ENCODE results near the gene TNIK. TPM values are rescaled to one million over a fixed set of nuclear protein-coding genes. Genes with fewer than 3 reads are reported as not detected.
"Not testable (repeated sequence)": the region's sequence is repeated elsewhere in the genome, so short reads cannot be mapped to it uniquely, and the experiment has no call there.

Gene TNIK
- total and polyA plus RNA-seq, 2 of the 4 experiments (the other 2 are of a cell fraction), result 3.4 to 6.3 TPM

DNA sequence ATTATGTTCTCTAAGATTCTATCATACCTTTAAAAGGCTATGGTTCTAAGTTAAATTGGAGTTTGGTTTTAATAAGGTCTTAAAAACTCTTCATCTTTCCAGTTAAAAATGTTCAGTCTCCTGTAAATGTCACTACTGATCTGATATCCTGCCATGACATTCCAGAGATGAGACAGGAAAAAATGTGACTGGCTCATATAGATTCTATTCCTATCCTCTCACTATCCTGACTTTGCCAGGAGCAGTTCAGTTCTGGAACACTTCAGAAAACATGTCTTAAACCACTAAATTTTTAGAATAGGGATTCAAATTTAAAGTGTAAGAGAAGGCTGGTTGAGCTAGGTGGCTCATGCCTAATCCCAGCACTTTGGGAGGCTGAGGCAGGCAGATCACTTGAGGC is 170.9 kb downstream of the TNIK start:
- BruUV-seq (replicated peaks), result no TSS peak
- H4K8ac ChIP-seq (ENCODE audit: low read depth in 2 of 2, low read length in 2 of 2), result no peak overlapping the region

DNA sequence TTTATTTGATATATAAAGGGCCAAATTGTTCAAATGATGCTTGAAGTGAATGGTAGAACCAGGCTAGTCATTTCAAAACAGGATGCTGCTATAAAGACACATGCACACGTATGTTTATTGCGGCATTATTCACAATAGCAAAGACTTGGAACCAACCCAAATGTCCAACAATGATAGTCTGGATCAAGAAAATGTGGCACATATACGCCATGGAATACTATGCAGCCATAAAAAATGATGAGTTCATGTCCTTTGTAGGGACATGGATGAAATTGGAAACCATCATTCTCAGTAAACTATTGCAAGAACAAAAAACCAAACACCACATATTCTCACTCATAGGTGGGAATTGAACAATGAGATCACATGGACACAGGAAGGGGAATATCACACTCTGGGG is 172.4 kb downstream of the TNIK start:
- intact Hi-C loops (cut with micrococcal nuclease); H3K27me3 ChIP-seq (ENCODE audit: control insufficient read depth, insufficient read depth, low read length); dilution Hi-C loops (cut with HindIII; ENCODE audit: low sequenced_read_pairs, unreplicated experiment); BruUV-seq (replicated peaks); H3K4me2 ChIP-seq (ENCODE audit: low read depth, low read length); H3K23ac ChIP-seq (ENCODE audit: low read depth, low read length); H4K8ac ChIP-seq (ENCODE audit: low read depth in 2 of 2, low read length in 2 of 2); H3K56ac ChIP-seq (ENCODE audit: extremely low read depth, insufficient read depth, low read length); H3K9me1 ChIP-seq (ENCODE audit: insufficient read depth, low read length); DNase-seq; H2BK15ac ChIP-seq (ENCODE audit: low read depth, low read length); H3K27ac ChIP-seq (ENCODE audit: insufficient read depth, low read length); H4K20me1 ChIP-seq (ENCODE audit: insufficient read depth, low read length); ATAC-seq (ENCODE audit: low read depth); H3K18ac ChIP-seq (ENCODE audit: low read depth, low read length); H3K4me3 ChIP-seq (ENCODE audit: insufficient read depth, low read depth, low read length); POLR2A ChIA-PET (ENCODE audit: unreplicated experiment); H3K9ac ChIP-seq (ENCODE audit: low read depth, low read length); H3K9me3 ChIP-seq (ENCODE audit: control insufficient read depth, insufficient read depth, low read length); H2BK5ac ChIP-seq (ENCODE audit: low read depth, low read length, poor library complexity, severe bottlenecking); CTCF ChIA-PET; in situ Hi-C loops (cut with MboI; ENCODE audit: low sequenced_read_pairs); H4K5ac ChIP-seq (ENCODE audit: low read depth, low read length); H2AFZ ChIP-seq (replicated peaks; ENCODE audit: low read length, poor library complexity); H3K4me1 ChIP-seq (ENCODE audit: control insufficient read depth, insufficient read depth, low read length); H2BK120ac ChIP-seq (ENCODE audit: low read depth, low read length); H3K14ac ChIP-seq (replicated peaks; ENCODE audit: low read depth, low read length); H3K4ac ChIP-seq (ENCODE audit: low read depth, low read length); H3K36me3 ChIP-seq (ENCODE audit: control insufficient read depth, insufficient read depth, low read length); H3K79me1 ChIP-seq (ENCODE audit: low read depth in 1 of 2, low read length in 2 of 2); H4K91ac ChIP-seq (ENCODE audit: insufficient read depth, low read depth, low read length); H2AK5ac ChIP-seq (ENCODE audit: low read depth, low read length); H2BK20ac ChIP-seq (ENCODE audit: low read depth, low read length); H2AK9ac ChIP-seq (replicated peaks; ENCODE audit: low read depth, low read length, poor library complexity): not testable (repeated sequence)
- WGBS, 2 experiments (ENCODE audit: extremely low coverage in 2 of 2, insufficient read length in 1 of 2), result 100% methylated on average over 1 of the region's 3 CpGs; no CpG with 5 or more reads in 1 of the 2 experiments

More for the DNA sequence above, 170.9 kb downstream of the TNIK start:
- no peak overlapping the region for H3K14ac ChIP-seq (replicated peaks; ENCODE audit: low read depth, low read length)
- no peak overlapping the region for H3K4me3 ChIP-seq (ENCODE audit: insufficient read depth, low read depth, low read length)
- H3K27ac ChIP-seq (ENCODE audit: insufficient read depth, low read length), result no peak overlapping the region
- no peaks in the 10 kb centered on the region for H4K20me1 ChIP-seq (ENCODE audit: insufficient read depth, low read length)
- no peak overlapping the region for H2BK20ac ChIP-seq (ENCODE audit: low read depth, low read length)
- H3K56ac ChIP-seq (ENCODE audit: extremely low read depth, insufficient read depth, low read length), result no peak overlapping the region
- H3K18ac ChIP-seq (ENCODE audit: low read depth, low read length), result no peak overlapping the region
- H3K9me1 ChIP-seq (ENCODE audit: insufficient read depth, low read length), result no peaks in the 10 kb centered on the region
- H3K79me1 ChIP-seq (ENCODE audit: low read depth in 1 of 2, low read length in 2 of 2), result no peaks in the 10 kb centered on the region
- H3K9ac ChIP-seq (ENCODE audit: low read depth, low read length), result no peak overlapping the region
- DNase-seq (no peak), ATAC-seq (ENCODE audit: low read depth) (no peak)
- H3K4me2 ChIP-seq (ENCODE audit: low read depth, low read length), result no peak overlapping the region
- ChIA-PET POLR2A (ENCODE audit: unreplicated experiment) (no interaction called here), CTCF (no interaction called here)
- peaks cover 2% of the 10 kb centered on the region; the same call in 1 of the 2 replicates for H3K4me1 ChIP-seq (ENCODE audit: control insufficient read depth, insufficient read depth, low read length)
- no peaks in the 10 kb centered on the region for H3K9me3 ChIP-seq (ENCODE audit: control insufficient read depth, insufficient read depth, low read length)
- no peak overlapping the region for H2BK5ac ChIP-seq (ENCODE audit: low read depth, low read length, poor library complexity, severe bottlenecking)
- intact Hi-C loops (cut with micrococcal nuclease) (no loop called here), dilution Hi-C loops (cut with HindIII; ENCODE audit: low sequenced_read_pairs, unreplicated experiment) (no loop called here), in situ Hi-C loops (cut with MboI; ENCODE audit: low sequenced_read_pairs) (no loop called here)
- H2AK5ac ChIP-seq (ENCODE audit: low read depth, low read length), result no peak overlapping the region
- no peaks in the 10 kb centered on the region for H3K36me3 ChIP-seq (ENCODE audit: control insufficient read depth, insufficient read depth, low read length)
- TF ChIP-seq CEBPB (IDR thresholded peaks at IDR 0.05; ENCODE audit: low read depth, low read length), result no peak
- TF ChIP-seq MAFK (IDR thresholded peaks at IDR 0.05; ENCODE audit: low read depth, low read length), result no peak
- no peak for TF ChIP-seq FOS (IDR thresholded peaks at IDR 0.05; ENCODE audit: low read depth, low read length)
- no peak for TF ChIP-seq MXI1 (IDR thresholded peaks at IDR 0.05; ENCODE audit: borderline replicate concordance, low read depth, low read length)
- TF ChIP-seq RFX5 (IDR thresholded peaks at IDR 0.05; ENCODE audit: low read depth, low read length), result no peak
- TF ChIP-seq MAZ (IDR thresholded peaks at IDR 0.05; ENCODE audit: borderline replicate concordance, low read depth, low read length), result no peak
- TF ChIP-seq CHD1 (IDR thresholded peaks at IDR 0.05; ENCODE audit: low read depth, low read length), result no peak
- no peak for TF ChIP-seq SMC3 (IDR thresholded peaks at IDR 0.05; ENCODE audit: low read depth, low read length)
- no peak for TF ChIP-seq RAD21 (IDR thresholded peaks at IDR 0.05; ENCODE audit: low read length)
- TF ChIP-seq, protein P1, sequence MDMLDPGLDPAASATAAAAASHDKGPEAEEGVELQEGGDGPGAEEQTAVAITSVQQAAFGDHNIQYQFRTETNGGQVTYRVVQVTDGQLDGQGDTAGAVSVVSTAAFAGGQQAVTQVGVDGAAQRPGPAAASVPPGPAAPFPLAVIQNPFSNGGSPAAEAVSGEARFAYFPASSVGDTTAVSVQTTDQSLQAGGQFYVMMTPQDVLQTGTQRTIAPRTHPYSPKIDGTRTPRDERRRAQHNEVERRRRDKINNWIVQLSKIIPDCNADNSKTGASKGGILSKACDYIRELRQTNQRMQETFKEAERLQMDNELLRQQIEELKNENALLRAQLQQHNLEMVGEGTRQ (IDR thresholded peaks at IDR 0.05; ENCODE audit: low read depth, low read length), result no peak
- TF ChIP-seq BHLHE40 (IDR thresholded peaks at IDR 0.05; ENCODE audit: low read depth, low read length), result no peak
- no peaks in the 10 kb centered on the region for H3K27me3 ChIP-seq (ENCODE audit: control insufficient read depth, insufficient read depth, low read length)
- H4K91ac ChIP-seq (ENCODE audit: insufficient read depth, low read depth, low read length), result no peak overlapping the region
- no peak overlapping the region for H2BK15ac ChIP-seq (ENCODE audit: low read depth, low read length)
- H2BK120ac ChIP-seq (ENCODE audit: low read depth, low read length), result no peak overlapping the region
- H3K4ac ChIP-seq (ENCODE audit: low read depth, low read length), result no peak overlapping the region
- no peak overlapping the region for H3K23ac ChIP-seq (ENCODE audit: low read depth, low read length)
- H4K5ac ChIP-seq (ENCODE audit: low read depth, low read length), result no peak overlapping the region
- no peak overlapping the region for H2AK9ac ChIP-seq (replicated peaks; ENCODE audit: low read depth, low read length, poor library complexity)
- H2AFZ ChIP-seq (replicated peaks; ENCODE audit: low read length, poor library complexity), result no peak overlapping the region

Measured in IMR-90 (cell line).